ENCODE measurements around the gene CEP112. TPM values are rescaled to one million over a fixed set of nuclear protein-coding genes. Genes with fewer than 3 reads are reported as not detected.

Gene CEP112
- total RNA-seq, 1 donor from 2014 or later, result 21.8 TPM

DNA sequence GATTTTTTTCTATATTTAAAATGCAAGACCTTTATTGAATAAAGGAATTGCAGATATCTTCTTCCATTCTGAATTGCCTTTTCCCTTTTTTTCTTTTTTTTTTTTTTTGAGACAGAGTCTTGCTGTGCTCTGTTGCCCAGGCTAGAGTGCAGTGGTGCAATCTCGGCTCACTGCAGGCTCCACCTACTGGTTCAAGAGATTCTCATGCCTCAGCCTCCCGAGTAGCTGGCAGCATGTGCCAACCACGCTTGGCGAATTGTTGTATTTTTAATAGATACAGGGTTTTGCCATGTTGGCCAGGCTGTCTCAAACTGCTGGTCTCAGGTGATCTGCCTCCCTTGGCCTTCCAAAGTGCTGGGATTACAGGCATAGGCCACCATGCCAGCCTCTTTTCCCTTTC lies 151.5 kb downstream of the CEP112 start:
- H3K4me3 Mint-ChIP-seq (ENCODE audit: unreplicated experiment), result no peak overlapping the region
- H3K27me3 Mint-ChIP-seq (ENCODE audit: low read depth), result no peaks in the 10 kb centered on the region
- no peaks in the 10 kb centered on the region for H3K4me1 Mint-ChIP-seq (ENCODE audit: low read depth)
- DNase-seq (ENCODE audit: low spot score), result no peak
- no peak overlapping the region for H3K27ac Mint-ChIP-seq (ENCODE audit: unreplicated experiment)
- TF ChIP-seq, protein P1, sequence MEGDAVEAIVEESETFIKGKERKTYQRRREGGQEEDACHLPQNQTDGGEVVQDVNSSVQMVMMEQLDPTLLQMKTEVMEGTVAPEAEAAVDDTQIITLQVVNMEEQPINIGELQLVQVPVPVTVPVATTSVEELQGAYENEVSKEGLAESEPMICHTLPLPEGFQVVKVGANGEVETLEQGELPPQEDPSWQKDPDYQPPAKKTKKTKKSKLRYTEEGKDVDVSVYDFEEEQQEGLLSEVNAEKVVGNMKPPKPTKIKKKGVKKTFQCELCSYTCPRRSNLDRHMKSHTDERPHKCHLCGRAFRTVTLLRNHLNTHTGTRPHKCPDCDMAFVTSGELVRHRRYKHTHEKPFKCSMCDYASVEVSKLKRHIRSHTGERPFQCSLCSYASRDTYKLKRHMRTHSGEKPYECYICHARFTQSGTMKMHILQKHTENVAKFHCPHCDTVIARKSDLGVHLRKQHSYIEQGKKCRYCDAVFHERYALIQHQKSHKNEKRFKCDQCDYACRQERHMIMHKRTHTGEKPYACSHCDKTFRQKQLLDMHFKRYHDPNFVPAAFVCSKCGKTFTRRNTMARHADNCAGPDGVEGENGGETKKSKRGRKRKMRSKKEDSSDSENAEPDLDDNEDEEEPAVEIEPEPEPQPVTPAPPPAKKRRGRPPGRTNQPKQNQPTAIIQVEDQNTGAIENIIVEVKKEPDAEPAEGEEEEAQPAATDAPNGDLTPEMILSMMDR (IDR thresholded peaks at IDR 0.05), result peak; percentile 33
- no peaks in the 10 kb centered on the region for H3K36me3 Mint-ChIP-seq (ENCODE audit: low read depth)
- H3K9me3 Mint-ChIP-seq (ENCODE audit: low read depth), result peaks cover 5% of the 10 kb centered on the region

DNA sequence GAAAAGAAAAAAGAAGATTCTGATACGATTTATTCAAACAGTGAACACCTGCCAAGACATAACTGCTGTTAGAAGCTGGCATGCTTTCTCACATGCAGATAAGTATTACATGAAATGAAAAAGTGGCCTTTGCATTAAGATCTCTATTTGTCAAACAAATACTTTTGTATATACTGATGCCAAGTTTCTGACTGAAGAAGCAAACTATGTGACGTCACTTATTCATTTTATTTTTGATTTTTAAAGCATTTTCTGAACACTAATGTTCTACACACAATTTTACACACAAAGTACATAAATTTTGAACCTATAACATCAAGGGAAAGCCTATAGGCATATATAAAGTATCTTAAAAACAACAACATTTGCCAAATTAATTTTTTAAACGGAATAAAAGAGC lies 153.8 kb downstream of the CEP112 start:
- H3K9me3 Mint-ChIP-seq (ENCODE audit: low read depth), result peaks cover 5% of the 10 kb centered on the region
- H3K4me3 Mint-ChIP-seq (ENCODE audit: unreplicated experiment), result no peak overlapping the region
- TF ChIP-seq, protein P1 (IDR thresholded peaks at IDR 0.05), result no peak
- H3K27me3 Mint-ChIP-seq (ENCODE audit: low read depth), result no peaks in the 10 kb centered on the region
- no peak overlapping the region for H3K27ac Mint-ChIP-seq (ENCODE audit: unreplicated experiment)
- peaks cover 2% of the 10 kb centered on the region for H3K36me3 Mint-ChIP-seq (ENCODE audit: low read depth)
- no peaks in the 10 kb centered on the region for H3K4me1 Mint-ChIP-seq (ENCODE audit: low read depth)
- DNase-seq (ENCODE audit: low spot score), result no peak

DNA sequence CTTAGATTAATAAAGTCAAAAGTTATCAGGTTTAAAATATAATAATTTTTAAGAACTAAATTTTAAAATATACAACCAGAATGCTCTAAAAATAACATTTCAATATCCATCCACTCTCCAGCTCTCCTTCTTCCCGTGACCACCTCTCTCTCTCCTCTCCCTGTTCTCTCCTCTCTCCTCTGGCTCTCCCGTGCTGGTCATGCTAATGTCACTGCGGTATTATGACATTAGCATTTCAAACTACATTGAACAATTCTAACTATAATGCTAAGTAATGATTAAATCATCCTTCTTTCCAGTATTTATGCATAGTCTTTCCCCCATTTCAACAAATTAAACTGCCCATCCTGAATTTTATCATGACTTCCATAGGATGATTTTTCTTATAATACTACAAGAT lies 154.7 kb downstream of the CEP112 start:
- H3K4me3 Mint-ChIP-seq (ENCODE audit: unreplicated experiment), result no peak overlapping the region
- peaks cover 5% of the 10 kb centered on the region for H3K9me3 Mint-ChIP-seq (ENCODE audit: low read depth)
- no peak for DNase-seq (ENCODE audit: low spot score)
- peaks cover 2% of the 10 kb centered on the region for H3K36me3 Mint-ChIP-seq (ENCODE audit: low read depth)
- no peaks in the 10 kb centered on the region for H3K27me3 Mint-ChIP-seq (ENCODE audit: low read depth)
- H3K27ac Mint-ChIP-seq (ENCODE audit: unreplicated experiment), result no peak overlapping the region
- TF ChIP-seq, protein P1 (IDR thresholded peaks at IDR 0.05), result no peak
- no peaks in the 10 kb centered on the region for H3K4me1 Mint-ChIP-seq (ENCODE audit: low read depth)

DNA sequence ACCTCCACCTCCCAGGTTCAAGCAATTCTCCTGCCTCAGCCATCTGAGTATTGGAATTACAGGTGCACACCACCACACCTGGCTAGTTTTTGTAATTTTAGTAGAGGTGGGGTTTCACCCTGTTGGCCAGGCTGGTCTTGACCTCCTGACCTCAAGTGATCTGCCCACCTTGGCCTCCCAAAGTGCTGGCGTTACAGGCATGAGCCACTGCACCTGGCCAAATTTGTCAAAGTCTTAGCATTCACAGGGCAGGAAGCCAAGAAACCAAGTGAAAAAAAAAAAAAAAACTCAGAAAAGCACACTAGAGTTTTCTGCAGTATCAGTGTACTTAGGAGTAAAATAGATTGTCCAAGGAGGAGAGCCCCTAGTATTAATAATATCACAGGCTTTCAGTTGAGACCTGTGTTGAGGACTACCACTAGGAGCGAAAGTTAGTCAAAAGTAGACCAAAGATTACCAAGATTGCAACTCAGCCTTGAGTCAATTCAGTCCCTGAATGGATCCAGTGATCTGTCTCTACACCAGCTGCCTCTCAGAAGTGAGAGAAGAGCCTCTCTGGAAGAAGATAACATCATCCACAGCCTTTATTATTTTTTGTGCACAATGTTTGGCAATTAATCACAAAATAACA lies 159.7 kb downstream of the CEP112 start:
- H3K27ac Mint-ChIP-seq (ENCODE audit: unreplicated experiment), result no peak overlapping the region
- no peak for DNase-seq (ENCODE audit: low spot score)
- TF ChIP-seq, protein P1 (IDR thresholded peaks at IDR 0.05), result no peak
- H3K36me3 Mint-ChIP-seq (ENCODE audit: low read depth), result peaks cover 3% of the 10 kb centered on the region
- no peaks in the 10 kb centered on the region for H3K27me3 Mint-ChIP-seq (ENCODE audit: low read depth)
- H3K4me1 Mint-ChIP-seq (ENCODE audit: low read depth), result no peaks in the 10 kb centered on the region
- no peak overlapping the region for H3K4me3 Mint-ChIP-seq (ENCODE audit: unreplicated experiment)
- H3K9me3 Mint-ChIP-seq (ENCODE audit: low read depth), result peaks cover 5% of the 10 kb centered on the region

DNA sequence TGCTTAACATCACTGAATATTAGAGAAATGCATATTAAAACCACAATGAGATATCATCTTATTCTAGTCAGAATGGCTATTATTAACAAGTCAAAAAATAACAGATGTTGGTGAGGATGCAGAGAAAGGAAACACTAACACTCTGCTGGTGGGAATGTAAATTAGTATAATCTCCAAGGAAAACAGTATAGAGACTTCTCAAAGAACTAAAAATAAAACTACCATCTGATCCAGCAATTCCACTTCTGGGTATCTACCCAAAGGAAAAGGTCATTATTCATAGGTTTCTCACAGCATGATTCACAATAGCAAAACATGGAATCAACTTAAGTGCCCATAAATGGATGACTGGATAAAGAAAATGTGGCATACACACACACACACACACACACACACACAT lies 166.4 kb downstream of the CEP112 start:
- Mint-ChIP-seq H3K36me3 (ENCODE audit: low read depth) (peaks cover 31% of the 10 kb centered on the region), H3K4me3 (ENCODE audit: unreplicated experiment) (no peak overlapping the region), H3K27ac (ENCODE audit: unreplicated experiment) (no peak overlapping the region), H3K27me3 (ENCODE audit: low read depth) (no peaks in the 10 kb centered on the region), H3K9me3 (ENCODE audit: low read depth) (peaks cover 24% of the 10 kb centered on the region), H3K4me1 (ENCODE audit: low read depth) (no peaks in the 10 kb centered on the region)
- no peak for DNase-seq (ENCODE audit: low spot score)
- TF ChIP-seq, protein P1 (IDR thresholded peaks at IDR 0.05), result no peak
